NCI-H2171 (cell line): ENCODE measurements around the gene HOXD8.

ENCODE experiments used
- DNase-seq: peaks from one replicate; lab custom pipeline; 2025; lab: John Stamatoyannopoulos, UW

Gene HOXD8

DNA sequence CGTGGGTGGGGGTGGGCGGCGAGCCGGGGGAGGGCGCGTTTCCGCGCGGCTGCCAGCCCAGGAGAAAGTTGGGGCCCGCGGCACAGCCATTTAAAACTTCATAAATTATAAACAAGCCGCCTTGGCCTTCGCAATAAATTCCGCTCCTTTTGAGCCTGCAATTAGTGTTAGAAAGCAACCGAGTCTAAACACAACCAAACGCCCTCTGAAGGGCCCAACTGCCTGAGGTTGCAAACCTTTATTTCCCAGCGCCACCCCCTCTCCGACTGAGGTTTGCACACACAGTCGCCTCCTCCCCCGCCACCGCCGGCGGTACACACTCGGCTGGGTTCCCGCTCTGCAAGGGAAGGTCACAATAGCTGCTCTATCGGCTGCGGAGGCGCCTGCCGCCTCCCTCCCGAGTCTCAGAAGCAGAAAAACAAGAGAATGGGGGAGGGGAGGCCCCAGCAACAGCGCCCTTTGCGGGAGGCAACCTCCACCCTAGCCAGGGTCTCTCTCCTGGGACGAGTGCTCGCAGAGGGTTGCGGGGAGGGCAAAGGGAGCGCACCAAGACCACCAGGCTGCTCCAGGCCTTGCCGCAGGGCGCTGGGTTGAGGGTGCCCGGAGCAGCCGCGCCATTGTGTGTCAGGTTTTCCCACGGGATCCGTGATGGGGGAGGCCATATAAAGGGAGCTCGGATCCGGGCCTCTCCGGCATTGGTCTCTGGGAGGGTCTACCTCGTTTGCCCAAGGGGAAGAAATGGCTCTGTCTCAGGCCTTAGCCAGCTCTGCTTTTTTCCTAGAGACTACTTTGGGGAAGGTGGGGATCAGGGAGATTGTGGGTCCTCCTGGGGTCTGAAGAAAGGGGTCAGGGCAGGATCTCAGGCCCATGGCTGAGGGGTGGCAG lies 45.6 kb downstream of the HOXD8 start:
- no peak for DNase-seq

DNA sequence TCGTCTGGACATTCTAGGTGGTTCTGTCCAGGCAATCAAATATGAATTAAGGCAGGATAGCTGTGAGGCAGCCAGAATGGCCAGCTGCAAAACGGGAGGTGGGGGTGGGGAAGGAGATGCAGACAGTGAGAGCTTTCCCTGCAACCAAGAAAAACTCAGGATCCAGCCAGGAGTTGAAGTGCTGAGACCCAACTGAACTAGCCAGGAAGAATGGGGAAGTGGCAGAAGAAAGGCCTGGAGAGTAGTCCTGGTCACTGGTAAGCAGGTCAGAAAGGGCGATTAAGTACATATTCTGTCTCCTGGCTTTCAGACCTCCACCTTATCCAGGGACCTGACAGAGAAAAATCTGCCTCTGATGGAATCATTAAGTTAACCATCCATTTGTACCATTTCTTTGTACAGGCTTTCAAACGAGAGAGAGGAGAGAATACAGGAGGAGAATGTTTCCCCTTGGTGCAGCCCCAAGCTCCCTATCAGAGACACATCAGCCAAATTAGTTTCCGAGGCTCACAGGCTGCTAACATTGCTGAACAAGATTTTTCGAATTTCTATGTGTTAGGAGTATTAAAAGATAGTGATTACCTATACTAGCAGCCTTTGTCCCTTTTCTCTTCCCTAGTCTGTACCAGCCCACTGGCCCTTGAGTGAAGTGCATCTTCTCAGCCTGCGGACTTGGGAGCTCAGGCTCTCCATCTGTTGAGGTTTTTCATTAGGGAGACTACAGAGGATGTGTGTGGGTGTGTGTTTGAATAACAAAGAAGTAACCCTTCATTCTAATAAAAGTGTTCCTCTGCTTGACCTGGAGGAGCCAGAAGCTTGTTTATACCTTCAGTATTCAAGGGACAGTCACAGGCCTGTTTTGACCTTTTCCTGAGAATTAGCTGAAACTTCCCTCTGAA lies 46.5 kb downstream of the HOXD8 start:
- no peak for DNase-seq

DNA sequence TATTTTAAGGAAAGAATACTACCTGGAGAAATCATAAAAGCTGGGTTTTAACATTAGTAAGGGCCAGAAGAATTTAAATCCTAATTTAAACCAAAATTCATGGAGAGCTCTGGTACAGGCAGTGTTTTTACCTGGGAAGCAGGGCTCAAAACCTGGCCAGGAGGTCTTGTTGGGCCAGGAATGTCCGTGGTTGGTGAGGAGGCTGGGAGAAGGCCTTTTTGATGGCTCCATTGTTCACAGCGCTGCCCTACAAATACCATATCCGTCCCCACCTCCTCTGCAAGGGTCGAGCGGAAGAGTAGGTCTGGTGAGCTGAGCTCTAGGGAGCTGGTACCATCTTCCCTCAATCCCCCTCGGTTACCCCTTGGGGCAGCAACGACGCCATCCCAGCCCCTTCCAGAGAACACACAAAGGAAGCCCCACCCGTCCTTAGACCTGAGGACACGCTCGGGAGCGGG lies 48.1 kb downstream of the HOXD8 start:
- DNase-seq, result no peak

DNA sequence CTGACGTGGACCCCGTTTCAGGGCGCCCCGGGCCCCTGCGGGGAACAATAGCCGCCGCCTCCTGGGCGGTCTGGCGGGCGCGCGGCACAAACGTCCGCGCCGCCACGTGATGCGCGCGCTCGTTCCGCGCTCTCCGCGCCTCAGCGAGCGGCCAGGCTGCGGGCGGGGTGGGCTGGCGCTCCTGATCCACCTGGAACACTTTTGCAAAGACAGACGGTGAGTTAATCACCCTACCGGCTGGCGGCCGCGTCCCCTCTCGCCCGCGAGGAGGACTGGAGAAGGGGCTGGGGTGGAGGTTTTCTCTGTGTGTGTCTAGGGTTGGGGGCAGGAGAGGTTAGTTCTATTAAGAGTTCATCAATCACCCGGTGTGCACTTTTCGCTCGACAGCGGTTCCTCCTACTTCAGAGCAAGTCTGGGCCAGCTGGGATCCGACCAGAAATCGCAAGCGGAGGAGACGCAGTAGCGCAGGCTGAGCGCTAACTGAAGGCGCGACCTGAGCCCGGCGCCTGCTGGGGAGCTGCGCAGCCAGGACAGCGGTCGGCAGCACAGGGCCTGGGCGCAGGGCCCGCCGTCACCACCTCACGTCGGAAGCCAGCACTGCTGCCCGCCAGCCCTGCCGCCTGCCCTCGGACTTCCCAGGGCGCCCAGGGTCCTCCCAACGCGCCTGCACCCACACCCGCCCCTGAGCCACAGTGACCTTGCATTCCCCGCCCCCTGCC lies 48.7 kb downstream of the HOXD8 start:
- DNase-seq, result peak; percentile 81

DNA sequence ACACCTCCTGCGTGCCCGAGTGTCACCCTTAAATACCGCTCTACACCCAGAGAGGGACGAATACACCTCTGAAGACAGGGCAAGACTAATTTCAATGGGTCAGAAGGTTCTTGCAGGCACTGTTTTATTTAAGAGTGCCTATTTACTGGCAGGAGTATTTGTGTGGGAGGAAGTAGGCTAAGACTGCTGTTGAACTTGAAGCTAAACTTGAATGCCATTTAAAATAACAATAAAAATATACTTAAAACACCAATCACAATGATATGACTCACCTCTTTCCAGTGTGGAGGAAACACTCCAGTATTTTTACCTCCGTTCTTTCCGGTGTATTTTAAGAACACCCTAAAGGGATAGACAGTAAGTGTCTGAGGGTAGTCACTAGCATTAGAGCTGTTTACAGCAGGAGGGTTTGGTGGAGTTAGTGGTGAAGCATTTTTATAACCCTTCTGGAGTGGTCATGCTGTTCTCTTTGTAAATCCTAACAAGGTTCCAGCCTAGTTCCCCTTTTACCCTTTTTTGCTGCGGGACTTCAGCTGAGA lies 49.3 kb downstream of the HOXD8 start:
- no peak for DNase-seq

DNA sequence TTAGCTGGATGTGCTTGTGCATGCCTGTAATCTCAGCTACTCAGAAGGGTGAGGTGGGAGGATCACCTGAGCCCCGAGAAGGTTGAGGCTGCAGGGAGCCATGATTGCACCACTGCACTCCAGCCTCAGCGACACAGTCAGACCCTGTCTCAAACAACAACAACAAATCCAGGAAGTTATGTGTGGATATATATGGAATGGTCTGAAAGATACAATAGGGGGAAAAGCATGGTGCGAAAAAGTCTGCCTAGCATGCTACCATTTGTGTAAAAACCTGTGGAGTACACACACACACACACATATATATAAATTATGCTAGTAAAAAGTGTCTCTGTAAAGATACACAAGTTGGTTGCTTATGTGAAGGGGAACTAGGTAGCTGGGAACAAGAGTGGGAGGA lies 52.0 kb downstream of the HOXD8 start:
- no peak for DNase-seq
